Measurements from ENCODE around the gene PERCC1.

GRCh38 chr16:1458336-1458976 lies 27.6 kb downstream of the PERCC1 start:
- TF ChIP-seq CTCF (IDR thresholded peaks at IDR 0.05; ENCODE audit: insufficient read depth, low read length, poor library complexity, severe bottlenecking): no peak
- TF ChIP-seq EZH2phosphoT487 (conservative IDR thresholded peaks at IDR 0.05; ENCODE audit: low read length): no peak

Data from SU-DHL-6 (cell line).